Measurements from ENCODE around the gene CFAP46.
"Not testable (repeated sequence)": the region's sequence is repeated elsewhere in the genome, so short reads cannot be mapped to it uniquely, and the experiment has no call there.

CFAP46 gene

GRCh38 chr10:132912713-132913558 is 29.4 kb downstream of the CFAP46 start:
- DNase-seq: no peak

- DNase-seq: no peak
These were observed 30.1 kb downstream of the CFAP46 start for GRCh38 chr10:132912225-132912712.

- DNase-seq: no peak
These were observed 30.6 kb downstream of the CFAP46 start for GRCh38 chr10:132911786-132912097.

GRCh38 chr10:132910901-132911785 is 31.2 kb downstream of the CFAP46 start:
- no peak for DNase-seq

- DNase-seq: no peak
These were observed 32.0 kb downstream of the CFAP46 start for GRCh38 chr10:132910186-132910880.

GRCh38 chr10:132909491-132910071 is 32.8 kb downstream of the CFAP46 start:
- DNase-seq: no peak

GRCh38 chr10:132908621-132909295 is 33.6 kb downstream of the CFAP46 start:
- no peak for DNase-seq

GRCh38 chr10:132907821-132908620 is 34.3 kb downstream of the CFAP46 start:
- DNase-seq: no peak

GRCh38 chr10:132906836-132907235 is 35.5 kb downstream of the CFAP46 start:
- DNase-seq: no peak

- no peak for DNase-seq
These were observed 36.3 kb downstream of the CFAP46 start for GRCh38 chr10:132906106-132906505.

GRCh38 chr10:132905661-132906060 is 36.7 kb downstream of the CFAP46 start:
- no peak for DNase-seq

- DNase-seq: no peak
These were observed 37.3 kb downstream of the CFAP46 start for GRCh38 chr10:132904814-132905649.

GRCh38 chr10:132904181-132904813 is 38.1 kb downstream of the CFAP46 start:
- DNase-seq: peak; percentile 8

GRCh38 chr10:132902656-132903575 is 39.5 kb downstream of the CFAP46 start:
- DNase-seq: not testable (repeated sequence)

- no peak for DNase-seq
These were observed 41.0 kb downstream of the CFAP46 start for GRCh38 chr10:132901351-132901750.

GRCh38 chr10:132900211-132900756 is 42.1 kb downstream of the CFAP46 start:
- DNase-seq: no peak

- no peak for DNase-seq
These were observed 42.7 kb downstream of the CFAP46 start for GRCh38 chr10:132899751-132900065.

GRCh38 chr10:132899054-132899750 is 43.2 kb downstream of the CFAP46 start:
- no peak for DNase-seq

All from fibroblast of skin of right quadriceps (primary cell).